Subcutaneous abdominal adipose tissue (tissue), 5 donors: ENCODE data around the gene OR2T29.
"Not testable (repeated sequence)": the region's sequence is repeated elsewhere in the genome, so short reads cannot be mapped to it uniquely, and the experiment has no call there.

Experiments
- H3K27ac ChIP-seq: one replicate; pipeline ENCODE4 v1.7.0; 2013; ENCODE audit warnings: low read depth, mild to moderate bottlenecking, inconsistent platforms, low read length, moderate library complexity
- H3K27me3 ChIP-seq, 5 donors: one replicate each; pipeline ENCODE4 v1.7.0; 2013; ENCODE audit warnings: low read length in 5 of 5, inconsistent platforms in 1 of 5; ENCODE audit not compliant: control insufficient read depth in 5 of 5, insufficient read depth in 4 of 5
- H3K36me3 ChIP-seq, 5 donors: one replicate each; pipeline ENCODE4 v1.7.0; 2013; ENCODE audit warnings: low read length in 5 of 5; ENCODE audit not compliant: control insufficient read depth in 5 of 5, insufficient read depth in 5 of 5
- H3K4me1 ChIP-seq, 5 donors: one replicate each; pipeline ENCODE4 v1.7.0; 2013; ENCODE audit warnings: low read length in 5 of 5, mild to moderate bottlenecking in 3 of 5, moderate library complexity in 1 of 5; ENCODE audit not compliant: control insufficient read depth in 5 of 5, insufficient read depth in 5 of 5
- H3K4me3 ChIP-seq, 5 donors: one replicate each; pipeline ENCODE4 v1.7.0; 2013; ENCODE audit warnings: low read length in 5 of 5, low read depth in 1 of 5
- H3K9ac ChIP-seq, 5 donors: one replicate each; pipeline ENCODE4 v1.7.0; 2013; ENCODE audit warnings: low read length in 5 of 5, mild to moderate bottlenecking in 4 of 5, moderate library complexity in 3 of 5
- H3K9me3 ChIP-seq, 5 donors: one replicate each; pipeline ENCODE4 v1.7.0; 2013; ENCODE audit warnings: low read length in 5 of 5; ENCODE audit not compliant: control insufficient read depth in 5 of 5
- donor health status: healthy.
- donor health status: healthy.
- donor health status: healthy.
- donor health status: healthy.
- donor health status: healthy.

Gene OR2T29

DNA sequence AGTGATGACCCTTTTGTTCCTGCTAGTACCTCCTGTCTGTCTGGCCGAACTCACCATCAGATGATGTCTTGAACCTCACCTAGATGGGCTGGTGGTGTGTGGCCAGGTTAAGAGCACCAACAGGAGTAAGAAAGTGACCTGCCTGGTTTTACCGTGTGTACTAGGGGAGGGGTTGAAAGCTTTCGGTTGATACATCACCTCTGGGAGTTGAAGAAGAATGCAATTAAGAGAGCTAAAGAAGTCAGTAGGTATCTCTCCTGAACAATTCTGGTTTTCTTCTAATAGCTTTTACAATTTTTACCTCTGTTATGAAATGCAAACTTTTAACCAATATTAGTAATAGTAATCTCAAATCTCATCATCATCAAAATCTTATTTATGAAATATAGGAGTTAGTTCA, at the start of gene OR2T29:
Gene OR2T29, minus strand, starts transcription at position 101 of the 400 bp plus-strand sequence. CDS start 3,281 bp downstream, outside the sequence.
- not testable (repeated sequence) for H3K36me3 ChIP-seq, H3K4me3 ChIP-seq, H3K9me3 ChIP-seq, H3K9ac ChIP-seq, H3K27ac ChIP-seq, H3K4me1 ChIP-seq, H3K27me3 ChIP-seq

- Histone ChIP-seq H3K9ac (no peak overlapping the region), H3K4me1 (no peaks in the 10 kb centered on the region), H3K9me3 (no peaks in the 10 kb centered on the region), H3K36me3 (no peaks in the 10 kb centered on the region), H3K4me3 (no peak overlapping the region), H3K27ac (no peak overlapping the region), H3K27me3 (peaks cover 0 to 6% (median 0%) of the 10 kb centered on the region in 5 donors)
These were observed 49.4 kb upstream of the OR2T29 start for GRCh38 chr1:248611883-248612414.

DNA sequence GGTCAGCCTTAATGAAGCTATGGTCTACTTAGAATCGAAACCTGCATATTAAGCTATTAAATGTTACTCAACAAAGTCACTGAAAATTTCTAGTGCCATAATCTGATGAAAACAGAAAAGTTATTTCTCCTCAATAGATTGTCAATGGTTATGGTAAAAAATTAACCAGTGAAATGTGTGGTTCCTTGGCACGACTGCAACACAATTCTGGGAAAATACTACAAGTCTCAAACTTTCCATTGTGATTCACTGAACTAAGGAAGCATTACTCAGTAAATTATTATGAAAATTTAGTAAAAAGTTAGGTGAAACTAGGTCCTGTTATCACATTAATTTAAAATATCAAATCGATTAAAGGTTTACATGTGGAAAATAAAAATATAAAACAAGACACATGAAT, 47.7 kb upstream of the OR2T29 start:
- no peak overlapping the region for H3K4me3 ChIP-seq
- no peaks in the 10 kb centered on the region for H3K36me3 ChIP-seq
- no peaks in the 10 kb centered on the region for H3K9me3 ChIP-seq
- no peak overlapping the region for H3K27ac ChIP-seq
- no peak overlapping the region for H3K9ac ChIP-seq
- no peaks in the 10 kb centered on the region for H3K4me1 ChIP-seq
- peaks cover 0 to 6% (median 0%) of the 10 kb centered on the region in 5 donors for H3K27me3 ChIP-seq

- no peaks in the 10 kb centered on the region for H3K4me1 ChIP-seq
- no peaks in the 10 kb centered on the region for H3K36me3 ChIP-seq
- H3K4me3 ChIP-seq, result no peak overlapping the region
- H3K27ac ChIP-seq, result no peak overlapping the region
- peaks cover 0 to 3% (median 0%) of the 10 kb centered on the region in 5 donors for H3K9me3 ChIP-seq
- no peak overlapping the region for H3K9ac ChIP-seq
- H3K27me3 ChIP-seq, result no peaks in the 10 kb centered on the region
These were observed 36.8 kb upstream of the OR2T29 start for GRCh38 chr1:248599396-248599795.

DNA sequence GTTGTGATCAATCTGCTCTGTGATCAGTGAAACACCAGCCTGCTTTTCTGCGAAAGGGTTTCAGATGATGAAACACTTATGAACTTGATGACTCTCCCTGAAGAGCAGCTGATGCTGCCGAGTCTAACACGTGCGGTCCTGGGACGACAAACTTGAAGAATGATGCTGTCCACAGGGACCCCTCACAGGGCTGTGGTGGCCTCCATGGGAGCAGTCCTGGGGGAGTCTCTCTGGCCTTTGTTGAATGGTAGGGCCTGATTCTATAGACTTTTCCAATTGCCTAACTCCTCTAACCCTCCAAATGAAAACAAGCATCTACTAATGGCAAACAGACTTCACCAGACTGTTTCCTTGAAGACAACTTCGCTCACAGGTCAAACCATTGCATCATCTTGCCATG, 35.0 kb upstream of the OR2T29 start, which contains the start of gene OR2T10:
Gene OR2T10, minus strand, starts transcription at position 112 of the 400 bp plus-strand sequence. CDS start 3,932 bp downstream, outside the sequence.
- H3K27me3 ChIP-seq, result peaks cover 0 to 3% (median 0%) of the 10 kb centered on the region in 5 donors
- H3K4me3 ChIP-seq, result no peak within 1 kb of the TSS
- no peaks in the 10 kb centered on the region for H3K36me3 ChIP-seq
- no peaks in the 10 kb centered on the region for H3K4me1 ChIP-seq
- no peak within 1 kb of the TSS for H3K27ac ChIP-seq
- no peaks in the 10 kb centered on the region for H3K9me3 ChIP-seq
- no peak within 1 kb of the TSS for H3K9ac ChIP-seq

GRCh38 chr1:248596615-248597014, 34.0 kb upstream of the OR2T29 start:
- Histone ChIP-seq H3K9ac (no peak overlapping the region), H3K27me3 (peaks cover 0 to 3% (median 0%) of the 10 kb centered on the region in 5 donors), H3K4me1 (no peaks in the 10 kb centered on the region), H3K9me3 (no peaks in the 10 kb centered on the region), H3K36me3 (no peaks in the 10 kb centered on the region), H3K4me3 (no peak overlapping the region), H3K27ac (no peak overlapping the region)

DNA sequence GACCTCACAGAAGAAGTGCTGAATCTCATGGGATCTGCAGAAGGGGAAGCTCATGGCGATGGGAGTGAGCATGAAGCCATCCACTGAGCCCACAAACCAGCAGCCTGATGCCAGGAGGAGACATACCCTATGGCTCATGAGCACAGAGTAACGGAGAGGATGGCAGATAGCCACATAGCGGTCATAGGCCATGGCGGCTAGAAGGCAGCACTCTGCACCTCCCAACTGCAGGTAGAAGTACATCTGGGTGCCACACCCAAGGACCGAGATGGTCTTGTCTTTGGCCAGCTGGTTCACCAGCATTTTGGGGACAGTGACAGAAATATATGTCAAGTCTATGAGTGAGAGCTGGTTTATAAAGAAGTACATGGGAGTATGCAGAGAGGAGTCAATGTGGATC, 30.7 kb upstream of the OR2T29 start:
- no peaks in the 10 kb centered on the region for H3K36me3 ChIP-seq
- no peak overlapping the region for H3K9ac ChIP-seq
- H3K27ac ChIP-seq, result no peak overlapping the region

GRCh38 chr1:248592655-248593054, 30.1 kb upstream of the OR2T29 start:
- H3K27ac ChIP-seq, result no peak overlapping the region

More for the DNA sequence above, 30.7 kb upstream of the OR2T29 start:
- H3K9me3 ChIP-seq, result no peaks in the 10 kb centered on the region
- H3K27me3 ChIP-seq, result peaks cover 0 to 3% (median 0%) of the 10 kb centered on the region in 5 donors
- H3K4me1 ChIP-seq, result no peaks in the 10 kb centered on the region
- H3K4me3 ChIP-seq, result no peak overlapping the region

GRCh38 chr1:248590055-248590454, 27.5 kb upstream of the OR2T29 start:
- H3K27me3 ChIP-seq, result peaks cover 0 to 3% (median 0%) of the 10 kb centered on the region in 5 donors
- no peaks in the 10 kb centered on the region for H3K36me3 ChIP-seq
- H3K9me3 ChIP-seq, result no peaks in the 10 kb centered on the region
- no peak overlapping the region for H3K9ac ChIP-seq
- no peaks in the 10 kb centered on the region for H3K4me1 ChIP-seq
- no peak overlapping the region for H3K27ac ChIP-seq
- H3K4me3 ChIP-seq, result no peak overlapping the region

More at GRCh38 chr1:248592655-248593054, 30.1 kb upstream of the OR2T29 start:
- Histone ChIP-seq H3K36me3 (no peaks in the 10 kb centered on the region), H3K4me1 (no peaks in the 10 kb centered on the region), H3K4me3 (no peak overlapping the region), H3K9ac (no peak overlapping the region), H3K9me3 (no peaks in the 10 kb centered on the region), H3K27me3 (peaks cover 0 to 3% (median 0%) of the 10 kb centered on the region in 5 donors)

DNA sequence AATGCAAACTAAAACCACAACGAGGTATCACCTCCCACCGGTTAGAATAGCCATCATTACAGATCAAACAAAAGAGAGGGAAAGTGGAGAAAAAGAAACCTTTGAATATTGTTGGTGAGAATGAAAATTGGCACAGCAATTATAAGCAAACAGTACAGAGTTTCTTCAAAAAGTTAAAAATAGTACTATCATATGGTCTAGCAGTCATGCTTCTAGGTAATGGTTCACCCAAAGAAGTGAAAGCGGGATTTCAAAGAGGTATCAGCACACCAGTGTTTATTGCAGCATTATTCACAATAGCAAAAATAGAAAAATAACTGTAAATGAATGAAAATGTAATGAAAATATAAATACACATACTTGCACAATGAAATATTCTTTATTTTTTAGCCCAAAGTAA, 26.8 kb upstream of the OR2T29 start:
- Histone ChIP-seq H3K27ac (no peak overlapping the region), H3K27me3 (peaks cover 0 to 3% (median 0%) of the 10 kb centered on the region in 5 donors), H3K9ac (no peak overlapping the region), H3K36me3 (no peaks in the 10 kb centered on the region), H3K4me1 (no peaks in the 10 kb centered on the region), H3K4me3 (no peak overlapping the region), H3K9me3 (no peaks in the 10 kb centered on the region)
